HepG2 (cell line): ENCODE measurements around the gene ZNF507. TPM values are rescaled to one million over a fixed set of nuclear protein-coding genes. Genes with fewer than 3 reads are reported as not detected.

Source experiments
- ATAC-seq: fragments of 200-7000 bp; cut with Tn5 transposase; 3 replicates; pipeline ENCODE4 v1.9.1; 2020; ENCODE audit warnings: mild to moderate bottlenecking, moderate library complexity
- BruUV-seq: library from RNA; stranded (reverse); fragments of 400-500 nt; replicated peaks from 2 replicates; lab custom pipeline; 2021; lab: Mats Ljungman, UMichigan
- CTCF ChIA-PET: fragments of 300-600 bp; formaldehyde crosslinking; extraction: SDS; loops from one replicate; lab custom pipeline; 2021; ENCODE audit warnings: low total read pairs, inconsistent platforms, low intra/inter-chr PET ratio; lab: Yijun Ruan, JAX
- POLR2A ChIA-PET: fragments of 350-600 bp; sonication (Branson Sonifier 250); formaldehyde crosslinking; loops from one replicate; lab custom pipeline; 2020; ENCODE audit warnings: antibody characterized with exemption, inconsistent platforms; lab: Yijun Ruan, JAX
- DNase-seq: peaks from one replicate; pipeline ENCODE4 v3.0.0-alpha.2; 2015; ENCODE audit warnings: low spot score
- FAIRE-seq: peaks from 3 replicates; lab custom pipeline; 2011; peaks lifted over from hg19 to GRCh38; lab: Jason Lieb, UNC
- H2AFZ ChIP-seq: one replicate; pipeline ENCODE4 v1.6.1; 2011; ENCODE audit warnings: low read length, inconsistent platforms
- H3K27ac ChIP-seq: fragments of 300-600 bp; 3 replicates; pipeline ENCODE4 v1.8.0; 2011; ENCODE audit warnings: mixed run types, mild to moderate bottlenecking, mixed read lengths, low read length, inconsistent platforms; ENCODE audit not compliant: insufficient read depth; ENCODE audit errors: extremely low read length
- H3K27me3 ChIP-seq, 2 experiments: fragments of 200-600 bp in 1 of 2; 2 replicates in 1 of 2; 3 replicates in 1 of 2; pipeline versions ENCODE4 v1.6.0 to v1.8.0; 2011; ENCODE audit warnings: low read length in 2 of 2, mild to moderate bottlenecking in 2 of 2, moderate library complexity in 2 of 2, inconsistent platforms in 1 of 2; ENCODE audit not compliant: insufficient read depth in 2 of 2, control insufficient read depth in 1 of 2
- H3K36me3 ChIP-seq, 2 experiments: fragments of 200-600 bp in 1 of 2; replicated peaks in 1 of 2; 2 replicates in 1 of 2; 3 replicates in 1 of 2; pipeline versions ENCODE4 v1.5.1 to v1.8.0; 2011; ENCODE audit warnings: low read length in 2 of 2, inconsistent platforms in 1 of 2; ENCODE audit not compliant: insufficient read depth in 2 of 2, control insufficient read depth in 1 of 2
- H3K4me1 ChIP-seq: 2 replicates; pipeline ENCODE4 v1.5.1; 2012; ENCODE audit warnings: low read length, inconsistent platforms; ENCODE audit not compliant: insufficient read depth
- H3K4me2 ChIP-seq: 2 replicates; pipeline ENCODE4 v1.6.0; 2011; ENCODE audit warnings: low read depth, low read length, inconsistent platforms
- H3K4me3 ChIP-seq, 3 experiments: fragments of 200-600 bp in 1 of 3; sonication (generic), shearing (Covaris generic) in 1 of 3; replicated peaks in 1 of 3; 2 replicates each; pipeline ENCODE4 v1.5.1; 2011 to 2016; ENCODE audit warnings: low read length in 3 of 3, inconsistent platforms in 2 of 3, low read depth in 2 of 3, mild to moderate bottlenecking in 2 of 3, control low read depth in 1 of 3, mixed read lengths in 1 of 3; ENCODE audit not compliant: insufficient read depth in 1 of 3
- H3K79me2 ChIP-seq: one replicate; pipeline ENCODE4 v1.6.1; 2011; ENCODE audit warnings: low read length, inconsistent platforms; ENCODE audit not compliant: insufficient read depth
- H3K9ac ChIP-seq: 2 replicates; pipeline ENCODE4 v1.6.0; 2011; ENCODE audit warnings: mild to moderate bottlenecking, low read depth, low read length, inconsistent platforms; ENCODE audit not compliant: insufficient read depth
- H3K9me3 ChIP-seq: 2 replicates; pipeline ENCODE4 v1.5.1; 2012; ENCODE audit warnings: mild to moderate bottlenecking, low read length
- H4K20me1 ChIP-seq: 2 replicates; pipeline ENCODE4 v1.6.0; 2011; ENCODE audit warnings: inconsistent platforms, mild to moderate bottlenecking, low read length, moderate library complexity; ENCODE audit not compliant: insufficient read depth
- BATF2 ChIP-seq: sonication (generic); formaldehyde crosslinking; IDR thresholded peaks from 2 replicates; pipeline ENCODE4 v1.8.0; 2022; ENCODE audit warnings: mild to moderate bottlenecking, missing genetic modification reagents, moderate library complexity
- GATAD1 ChIP-seq: IDR thresholded peaks from 2 replicates; pipeline ENCODE4 v1.6.1; 2016; ENCODE audit warnings: missing genetic modification reagents, missing compliant biosample characterization
- HDAC2 ChIP-seq: sonication (generic); formaldehyde crosslinking; IDR thresholded peaks from 2 replicates; pipeline ENCODE4 v1.4.0; 2020; ENCODE audit warnings: missing genetic modification reagents
- HMGA1 ChIP-seq: sonication (generic); formaldehyde crosslinking; conservative IDR thresholded peaks from 2 replicates; pipeline ENCODE4 v1.4.0; 2020; ENCODE audit warnings: missing genetic modification reagents
- KMT2B ChIP-seq: IDR thresholded peaks from 2 replicates; pipeline ENCODE4 v1.6.1; 2016; ENCODE audit warnings: missing genetic modification reagents, missing compliant biosample characterization
- RORA ChIP-seq: sonication (generic); formaldehyde crosslinking; IDR thresholded peaks from 2 replicates; pipeline ENCODE4 v1.5.0; 2020; ENCODE audit warnings: mild to moderate bottlenecking, missing genetic modification reagents, moderate library complexity
- RXRA ChIP-seq: sonication (generic); formaldehyde crosslinking; IDR thresholded peaks from 2 replicates; pipeline ENCODE4 v1.5.1; 2020; ENCODE audit warnings: missing genetic modification reagents
- ZFP36L1 ChIP-seq: sonication (generic); formaldehyde crosslinking; IDR thresholded peaks from 2 replicates; pipeline ENCODE4 v1.8.0; 2022; ENCODE audit warnings: mild to moderate bottlenecking, missing genetic modification reagents, moderate library complexity
- ZHX1 ChIP-seq: sonication (generic); formaldehyde crosslinking; IDR thresholded peaks from 2 replicates; pipeline ENCODE4 v1.8.1; 2022; ENCODE audit warnings: low read depth, mild to moderate bottlenecking, missing genetic modification reagents
- ZNF232 ChIP-seq: sonication (generic); formaldehyde crosslinking; IDR thresholded peaks from 2 replicates; pipeline ENCODE4 v1.4.0; 2020; ENCODE audit warnings: missing genetic modification reagents, borderline replicate concordance
- ZNF468 ChIP-seq: sonication (generic); formaldehyde crosslinking; IDR thresholded peaks from 2 replicates; pipeline ENCODE4 v1.8.0; 2022; ENCODE audit warnings: mild to moderate bottlenecking, moderate library complexity, missing genetic modification reagents
- WGBS: methylation state at CpG from one replicate; pipeline ENCODE4 v1.1.6; 2017; ENCODE audit warnings: low lambda C conversion rate; 5-methylcytosine and 5-hydroxymethylcytosine counted together
- in situ Hi-C: cut with HindIII; loops from 2 replicates; pipeline ENCODE4 v1.10.0; 2017; ENCODE audit warnings: low pct_unique_long_range_greater_than_20kb; ENCODE audit not compliant: extremely low pct_ligation_motif_present
- intact Hi-C: fragments of 100-400 bp; cut with micrococcal nuclease; formaldehyde crosslinking; loops from one replicate; pipeline ENCODE4 v1.10.0; 2022; ENCODE audit not compliant: unreplicated experiment
- polyA plus RNA-seq, 8 experiments: library from polyadenylated mRNA; depleted of rRNA in 3 of 8; stranded (reverse) in 7 of 8; unstranded in 1 of 8; fragments of >200 nt; fragmentation: Illumina TruSeq in 4 of 8; extraction: Trizol in 4 of 8; gene quantifications; 2 replicates each; pipeline versions ENCODE4 v1.2.1 to v1.2.3, GENCODE V29; 2011 to 2016; ENCODE audit warnings: low read depth in 4 of 8, missing spikeins in 1 of 8, mixed read lengths in 1 of 8; ENCODE audit not compliant: insufficient read depth in 1 of 8
- total RNA-seq, 5 experiments: library from RNA; depleted of rRNA; stranded (reverse); fragments of >200 nt; fragmentation: Illumina TruSeq; extraction: Trizol; gene quantifications; 2 replicates each; pipeline ENCODE4 v1.2.3, GENCODE V29; 2016; ENCODE audit warnings: low read depth in 1 of 5
- TF ChIP-seq, protein P1 (sequence below): sonication (generic); formaldehyde crosslinking; IDR thresholded peaks from 2 replicates; pipeline ENCODE4 v1.5.0; 2020; ENCODE audit warnings: missing genetic modification reagents
- TF ChIP-seq, protein P2 (sequence below): sonication (generic); formaldehyde crosslinking; IDR thresholded peaks from 2 replicates; pipeline ENCODE4 v1.5.0; 2020; ENCODE audit warnings: missing genetic modification reagents
- TF ChIP-seq, protein P3 (sequence below): sonication (generic); formaldehyde crosslinking; IDR thresholded peaks from 2 replicates; pipeline ENCODE4 v1.4.0; 2020; ENCODE audit warnings: missing genetic modification reagents

Gene ZNF507
- total and polyA plus RNA-seq, 2 of the 13 experiments (the other 11 are each of a cell fraction or from before 2014, with no cell fraction given), result 7.3 to 10.9 TPM

- no peak for FAIRE-seq
- Histone ChIP-seq H3K79me2 (no peaks in the 10 kb centered on the region), H3K4me1 (peaks cover 4% of the 10 kb centered on the region; the same call in 1 of the 2 replicates), H2AFZ (no peak overlapping the region), H3K27ac (no peak overlapping the region), H3K9me3 (no peaks in the 10 kb centered on the region), H3K9ac (no peak overlapping the region), H3K4me2 (no peak overlapping the region), H3K36me3 (peaks cover under 1 to 12% of the 10 kb centered on the region in 2 experiments; a peak in 4 of 5 replicates), H4K20me1 (no peaks in the 10 kb centered on the region), H3K27me3 (no peaks in the 10 kb centered on the region), H3K4me3 (no peak overlapping the region)
- no peak for ATAC-seq
- in situ Hi-C loops, result no loop called here
- no peak for DNase-seq
- POLR2A ChIA-PET, result no interaction called here
- no TSS peak for BruUV-seq
- CTCF ChIA-PET, result no interaction called here
- 96% methylated on average over 3 of the region's 3 CpGs for WGBS
- intact Hi-C loops, result no loop called here
- TF ChIP-seq, protein P1, sequence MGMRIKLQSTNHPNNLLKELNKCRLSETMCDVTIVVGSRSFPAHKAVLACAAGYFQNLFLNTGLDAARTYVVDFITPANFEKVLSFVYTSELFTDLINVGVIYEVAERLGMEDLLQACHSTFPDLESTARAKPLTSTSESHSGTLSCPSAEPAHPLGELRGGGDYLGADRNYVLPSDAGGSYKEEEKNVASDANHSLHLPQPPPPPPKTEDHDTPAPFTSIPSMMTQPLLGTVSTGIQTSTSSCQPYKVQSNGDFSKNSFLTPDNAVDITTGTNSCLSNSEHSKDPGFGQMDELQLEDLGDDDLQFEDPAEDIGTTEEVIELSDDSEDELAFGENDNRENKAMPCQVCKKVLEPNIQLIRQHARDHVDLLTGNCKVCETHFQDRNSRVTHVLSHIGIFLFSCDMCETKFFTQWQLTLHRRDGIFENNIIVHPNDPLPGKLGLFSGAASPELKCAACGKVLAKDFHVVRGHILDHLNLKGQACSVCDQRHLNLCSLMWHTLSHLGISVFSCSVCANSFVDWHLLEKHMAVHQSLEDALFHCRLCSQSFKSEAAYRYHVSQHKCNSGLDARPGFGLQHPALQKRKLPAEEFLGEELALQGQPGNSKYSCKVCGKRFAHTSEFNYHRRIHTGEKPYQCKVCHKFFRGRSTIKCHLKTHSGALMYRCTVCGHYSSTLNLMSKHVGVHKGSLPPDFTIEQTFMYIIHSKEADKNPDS (CRISPR knock-in tag), result no peak
- no peak for TF ChIP-seq BATF2
- TF ChIP-seq, protein P2, sequence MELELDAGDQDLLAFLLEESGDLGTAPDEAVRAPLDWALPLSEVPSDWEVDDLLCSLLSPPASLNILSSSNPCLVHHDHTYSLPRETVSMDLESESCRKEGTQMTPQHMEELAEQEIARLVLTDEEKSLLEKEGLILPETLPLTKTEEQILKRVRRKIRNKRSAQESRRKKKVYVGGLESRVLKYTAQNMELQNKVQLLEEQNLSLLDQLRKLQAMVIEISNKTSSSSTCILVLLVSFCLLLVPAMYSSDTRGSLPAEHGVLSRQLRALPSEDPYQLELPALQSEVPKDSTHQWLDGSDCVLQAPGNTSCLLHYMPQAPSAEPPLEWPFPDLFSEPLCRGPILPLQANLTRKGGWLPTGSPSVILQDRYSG (CRISPR knock-in tag), result no peak
- TF ChIP-seq ZHX1 (CRISPR knock-in tag), result no peak
- no peak for TF ChIP-seq KMT2B (CRISPR knock-in tag)
- TF ChIP-seq ZFP36L1 (CRISPR knock-in tag), result no peak
- no peak for TF ChIP-seq RXRA (CRISPR knock-in tag)
- no peak for TF ChIP-seq ZNF468 (CRISPR knock-in tag)
- TF ChIP-seq ZNF232 (CRISPR knock-in tag), result no peak
- TF ChIP-seq, protein P3, sequence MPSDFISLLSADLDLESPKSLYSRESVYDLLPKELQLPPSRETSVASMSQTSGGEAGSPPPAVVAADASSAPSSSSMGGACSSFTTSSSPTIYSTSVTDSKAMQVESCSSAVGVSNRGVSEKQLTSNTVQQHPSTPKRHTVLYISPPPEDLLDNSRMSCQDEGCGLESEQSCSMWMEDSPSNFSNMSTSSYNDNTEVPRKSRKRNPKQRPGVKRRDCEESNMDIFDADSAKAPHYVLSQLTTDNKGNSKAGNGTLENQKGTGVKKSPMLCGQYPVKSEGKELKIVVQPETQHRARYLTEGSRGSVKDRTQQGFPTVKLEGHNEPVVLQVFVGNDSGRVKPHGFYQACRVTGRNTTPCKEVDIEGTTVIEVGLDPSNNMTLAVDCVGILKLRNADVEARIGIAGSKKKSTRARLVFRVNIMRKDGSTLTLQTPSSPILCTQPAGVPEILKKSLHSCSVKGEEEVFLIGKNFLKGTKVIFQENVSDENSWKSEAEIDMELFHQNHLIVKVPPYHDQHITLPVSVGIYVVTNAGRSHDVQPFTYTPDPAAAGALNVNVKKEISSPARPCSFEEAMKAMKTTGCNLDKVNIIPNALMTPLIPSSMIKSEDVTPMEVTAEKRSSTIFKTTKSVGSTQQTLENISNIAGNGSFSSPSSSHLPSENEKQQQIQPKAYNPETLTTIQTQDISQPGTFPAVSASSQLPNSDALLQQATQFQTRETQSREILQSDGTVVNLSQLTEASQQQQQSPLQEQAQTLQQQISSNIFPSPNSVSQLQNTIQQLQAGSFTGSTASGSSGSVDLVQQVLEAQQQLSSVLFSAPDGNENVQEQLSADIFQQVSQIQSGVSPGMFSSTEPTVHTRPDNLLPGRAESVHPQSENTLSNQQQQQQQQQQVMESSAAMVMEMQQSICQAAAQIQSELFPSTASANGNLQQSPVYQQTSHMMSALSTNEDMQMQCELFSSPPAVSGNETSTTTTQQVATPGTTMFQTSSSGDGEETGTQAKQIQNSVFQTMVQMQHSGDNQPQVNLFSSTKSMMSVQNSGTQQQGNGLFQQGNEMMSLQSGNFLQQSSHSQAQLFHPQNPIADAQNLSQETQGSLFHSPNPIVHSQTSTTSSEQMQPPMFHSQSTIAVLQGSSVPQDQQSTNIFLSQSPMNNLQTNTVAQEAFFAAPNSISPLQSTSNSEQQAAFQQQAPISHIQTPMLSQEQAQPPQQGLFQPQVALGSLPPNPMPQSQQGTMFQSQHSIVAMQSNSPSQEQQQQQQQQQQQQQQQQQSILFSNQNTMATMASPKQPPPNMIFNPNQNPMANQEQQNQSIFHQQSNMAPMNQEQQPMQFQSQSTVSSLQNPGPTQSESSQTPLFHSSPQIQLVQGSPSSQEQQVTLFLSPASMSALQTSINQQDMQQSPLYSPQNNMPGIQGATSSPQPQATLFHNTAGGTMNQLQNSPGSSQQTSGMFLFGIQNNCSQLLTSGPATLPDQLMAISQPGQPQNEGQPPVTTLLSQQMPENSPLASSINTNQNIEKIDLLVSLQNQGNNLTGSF (CRISPR knock-in tag), result no peak
- TF ChIP-seq HDAC2, result no peak
- TF ChIP-seq HMGA1, result no peak
- no peak for TF ChIP-seq RORA (CRISPR knock-in tag)
- no peak for TF ChIP-seq GATAD1 (CRISPR knock-in tag)
These were observed 82.1 kb downstream of the ZNF507 start for GRCh38 chr19:32427536-32427935.
